ENCODE results near the gene ADGRF1.
"Not testable (repeated sequence)": the region's sequence is repeated elsewhere in the genome, so short reads cannot be mapped to it uniquely, and the experiment has no call there.

Gene ADGRF1

DNA sequence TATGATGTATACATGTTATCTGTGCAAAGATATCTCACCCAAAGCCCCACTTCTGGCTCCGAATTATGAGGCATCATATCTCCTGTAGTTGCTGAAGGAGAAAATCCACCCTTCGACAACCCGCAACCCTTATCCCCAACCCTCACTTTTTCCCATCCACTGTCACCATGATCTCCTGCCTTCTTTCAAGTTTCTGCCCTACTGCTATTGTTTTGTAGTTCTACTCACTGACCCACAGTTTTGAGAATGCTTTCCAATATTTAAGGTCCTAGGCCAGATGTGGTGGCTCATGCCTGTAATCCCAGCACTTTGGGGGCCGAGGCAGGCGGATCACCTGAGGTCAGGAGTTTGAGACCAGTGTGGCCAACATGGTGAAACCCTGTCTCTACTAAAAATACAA is 22.2 kb downstream of the ADGRF1 start:
- DNase-seq = no peak

DNA sequence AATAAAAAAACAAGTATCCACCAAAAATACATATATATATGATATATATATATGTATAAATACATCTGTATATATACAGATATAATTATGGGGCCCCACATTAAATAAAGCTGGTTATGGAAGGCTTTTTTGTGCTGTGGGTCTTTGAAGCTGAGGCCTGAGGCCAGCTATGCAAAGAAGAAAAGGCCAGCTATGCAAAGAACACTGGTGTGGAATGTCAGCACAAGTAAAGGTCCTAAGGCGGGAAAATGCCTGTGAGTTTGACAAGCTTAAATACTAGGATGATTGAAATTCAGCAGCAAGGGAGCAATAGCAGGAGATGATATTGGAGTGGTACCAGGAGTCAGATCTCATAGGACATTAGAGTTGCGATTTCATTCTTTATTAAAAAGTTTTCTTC is 25.2 kb downstream of the ADGRF1 start:
- DNase-seq = no peak

- no peak for DNase-seq
Observed at GRCh38 chr6:47016261-47016660, 25.9 kb downstream of the ADGRF1 start.

DNA sequence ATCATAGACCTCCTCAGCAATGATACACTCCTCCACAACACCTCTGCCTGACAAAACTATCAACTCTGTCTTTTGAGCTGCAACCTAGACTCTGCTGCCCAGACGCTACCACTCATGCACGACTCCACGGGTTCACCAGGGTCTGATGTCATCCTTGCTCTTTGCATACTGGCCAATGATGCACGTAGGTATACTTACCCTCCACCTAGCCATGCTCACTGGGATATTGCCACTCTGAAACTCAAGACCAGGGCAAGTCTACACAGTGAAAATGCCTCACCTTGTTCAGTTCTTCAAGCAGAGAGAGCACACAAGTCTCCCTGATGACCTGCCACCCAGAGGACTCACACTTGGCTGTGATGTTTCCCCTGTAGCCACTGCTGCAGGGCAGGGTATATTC is 27.7 kb downstream of the ADGRF1 start:
- no peak for DNase-seq

GRCh38 chr6:47009583-47009982 is 32.5 kb downstream of the ADGRF1 start:
- DNase-seq = no peak

DNA sequence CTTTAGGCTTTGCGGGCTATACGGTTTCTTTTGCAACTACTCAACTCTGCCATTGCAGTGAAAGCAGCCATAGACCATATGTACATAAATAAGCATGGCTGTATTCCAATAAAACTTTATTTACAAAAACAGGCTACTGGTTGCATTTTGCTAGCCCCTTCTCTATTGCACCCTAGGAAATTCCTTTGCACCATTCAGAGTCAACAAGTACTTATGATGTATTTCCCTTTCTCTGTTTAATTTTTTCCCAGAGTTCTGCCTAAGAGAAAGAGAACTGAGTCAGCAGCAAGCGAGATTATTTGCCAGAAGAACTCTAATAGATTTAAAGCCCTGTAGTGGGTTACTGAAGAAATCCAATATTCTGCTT is 33.8 kb downstream of the ADGRF1 start:
- no peak for DNase-seq

GRCh38 chr6:47007657-47008396 is 34.3 kb downstream of the ADGRF1 start:
- no peak for DNase-seq

- no peak for DNase-seq
Observed at GRCh38 chr6:47005486-47005885, 36.6 kb downstream of the ADGRF1 start.

GRCh38 chr6:47004463-47004862 is 37.7 kb downstream of the ADGRF1 start:
- no peak for DNase-seq

DNA sequence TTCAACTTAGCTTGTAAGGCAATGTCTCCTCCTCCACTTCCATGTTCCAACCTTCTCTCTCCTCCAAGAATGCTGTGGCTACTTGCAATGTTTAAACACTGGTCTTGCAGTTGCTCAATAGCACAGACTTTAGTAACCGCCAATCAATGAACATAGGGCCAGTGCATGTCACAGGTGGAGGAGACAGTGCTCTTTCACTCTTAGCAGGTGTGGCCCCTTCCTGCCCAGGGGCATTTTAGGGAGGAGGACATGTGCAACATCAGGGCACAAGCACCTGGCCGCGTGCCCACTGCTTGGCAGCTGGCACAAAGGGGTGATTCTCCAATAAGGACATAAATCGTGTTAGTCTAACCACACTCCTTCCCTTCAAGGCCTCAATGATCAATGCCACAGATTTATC is 41.3 kb downstream of the ADGRF1 start:
- DNase-seq = no peak

- DNase-seq = no peak
Observed at GRCh38 chr6:46998436-46999017, 43.6 kb downstream of the ADGRF1 start.

DNA sequence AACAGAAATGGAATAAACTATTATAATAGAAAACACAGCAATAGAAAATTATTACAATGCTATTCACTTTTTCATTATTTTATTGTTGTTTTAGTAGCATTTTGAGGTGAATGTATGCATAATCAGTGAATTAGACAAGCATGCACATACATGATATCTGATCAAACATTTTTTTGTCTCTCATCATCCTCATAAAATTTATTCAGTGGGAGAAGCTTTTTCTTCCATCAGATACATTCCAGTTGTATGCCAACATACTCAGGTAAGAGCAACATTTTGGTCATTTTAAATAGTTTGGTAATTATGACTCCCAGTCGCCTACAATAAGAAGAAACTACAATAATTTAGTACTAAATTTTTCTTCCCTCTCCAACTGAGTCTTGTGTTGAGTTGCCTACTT is 44.5 kb downstream of the ADGRF1 start:
- DNase-seq = no peak

GRCh38 chr6:46996860-46997641 is 45.1 kb downstream of the ADGRF1 start:
- no peak for DNase-seq

- DNase-seq = no peak
Observed at GRCh38 chr6:46994933-46995332, 47.2 kb downstream of the ADGRF1 start.

DNA sequence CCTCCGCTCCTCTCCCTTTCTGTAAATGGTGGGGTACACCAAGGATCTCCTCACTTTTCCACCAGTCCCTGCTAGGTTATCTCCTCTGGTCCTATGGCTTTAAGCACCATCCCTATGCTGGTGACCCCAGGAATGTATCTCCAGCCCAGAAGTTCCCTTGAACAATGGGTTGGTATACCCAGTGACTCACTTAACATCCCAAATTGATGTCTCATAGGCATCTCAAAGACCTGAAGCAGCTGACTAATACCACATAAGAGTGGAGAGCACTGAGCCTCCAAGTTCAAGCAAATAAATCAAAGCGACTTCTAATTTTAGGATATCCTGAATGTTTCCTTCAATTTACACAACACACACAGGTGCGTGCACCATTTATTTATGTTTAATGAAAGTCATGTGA is 48.3 kb downstream of the ADGRF1 start:
- no peak for DNase-seq

GRCh38 chr6:46992391-46992790 is 49.7 kb downstream of the ADGRF1 start:
- not testable (repeated sequence) for DNase-seq

GRCh38 chr6:46990818-46991510 is 51.2 kb downstream of the ADGRF1 start:
- peak in 1 of 2 donors; percentile 2 for DNase-seq

- DNase-seq = no peak
Observed at GRCh38 chr6:46990031-46990644, 52.0 kb downstream of the ADGRF1 start.

DNA sequence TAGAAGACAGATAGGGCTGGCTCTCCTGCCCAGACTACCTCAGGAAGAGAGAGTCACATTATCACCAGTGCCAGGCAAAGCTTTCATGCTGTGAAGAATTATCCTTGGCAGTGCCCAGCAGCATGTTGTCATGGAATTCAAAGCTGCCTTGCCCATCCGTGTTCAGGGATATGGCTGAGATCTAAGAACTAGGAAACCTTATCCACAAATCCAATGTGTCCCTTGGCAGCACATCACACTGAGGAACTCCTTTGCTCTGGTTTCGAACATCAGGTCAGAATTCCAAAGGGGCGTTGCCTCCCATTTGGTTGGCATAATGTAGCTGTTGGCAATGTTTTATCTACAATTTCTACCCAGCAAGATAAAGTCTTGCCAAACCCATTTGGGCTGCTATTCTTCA is 52.7 kb downstream of the ADGRF1 start:
- DNase-seq = no peak

DNA sequence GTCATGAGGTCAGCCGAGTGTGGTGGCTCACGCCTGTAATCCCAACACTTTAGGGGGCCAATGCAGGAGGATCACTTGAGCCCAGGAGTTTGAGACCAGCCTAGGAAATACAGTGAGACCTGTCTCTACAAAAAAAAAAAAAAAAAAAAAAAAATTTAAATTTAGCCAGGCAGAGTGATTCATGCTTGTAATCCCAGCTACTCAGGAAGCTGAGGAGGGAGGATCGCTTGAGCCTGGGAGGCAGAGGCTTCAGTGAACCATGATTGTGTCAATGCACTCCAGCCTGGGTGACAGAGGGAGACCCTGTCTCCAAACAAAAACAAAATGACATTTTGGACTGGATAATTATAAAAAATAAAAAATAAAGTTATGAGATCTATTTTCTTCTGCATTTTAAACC is 56.2 kb downstream of the ADGRF1 start:
- no peak for DNase-seq

DNA sequence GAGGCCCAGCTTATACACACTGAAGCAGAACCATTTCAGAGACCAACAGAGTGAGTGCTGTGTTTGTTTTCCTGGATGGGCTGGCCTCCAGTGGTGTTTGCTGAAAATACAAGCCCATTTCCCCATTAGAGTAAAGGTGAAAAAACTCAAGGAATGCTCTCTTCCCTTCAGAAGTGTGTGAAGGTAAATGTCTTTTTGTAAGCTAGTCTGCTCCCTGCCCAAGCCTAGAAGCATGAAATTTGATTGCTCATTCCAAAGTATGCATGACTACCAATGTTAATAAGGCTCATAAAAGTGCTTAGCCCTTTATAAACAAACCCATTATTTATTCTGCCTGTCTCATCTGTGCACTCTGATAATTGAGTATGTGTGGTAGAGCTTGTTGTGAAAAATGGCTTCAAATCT is 59.1 kb downstream of the ADGRF1 start:
- no peak for DNase-seq

GRCh38 chr6:46979206-46979605 is 62.9 kb downstream of the ADGRF1 start:
- no peak for DNase-seq

DNA sequence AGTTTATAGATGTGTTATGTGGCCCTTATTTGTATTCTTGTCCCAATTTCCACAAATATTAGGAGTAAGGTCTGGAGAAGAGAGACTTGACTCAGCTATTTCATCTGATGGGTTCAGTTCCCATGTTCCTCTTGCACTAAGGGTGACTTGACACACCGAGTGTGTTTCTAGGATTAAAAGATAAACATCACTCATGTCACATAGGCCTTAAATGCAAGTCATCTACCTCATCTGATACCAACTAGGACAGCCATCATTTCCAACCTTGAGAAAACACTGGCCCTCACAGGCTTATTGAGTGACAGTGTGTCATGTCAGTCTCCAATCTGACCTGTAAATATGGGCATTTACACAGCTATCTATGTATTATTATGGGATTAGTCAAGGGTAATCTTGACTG is 67.3 kb downstream of the ADGRF1 start:
- no peak for DNase-seq
